ENCODE data around the gene ACAP3.

DNA sequence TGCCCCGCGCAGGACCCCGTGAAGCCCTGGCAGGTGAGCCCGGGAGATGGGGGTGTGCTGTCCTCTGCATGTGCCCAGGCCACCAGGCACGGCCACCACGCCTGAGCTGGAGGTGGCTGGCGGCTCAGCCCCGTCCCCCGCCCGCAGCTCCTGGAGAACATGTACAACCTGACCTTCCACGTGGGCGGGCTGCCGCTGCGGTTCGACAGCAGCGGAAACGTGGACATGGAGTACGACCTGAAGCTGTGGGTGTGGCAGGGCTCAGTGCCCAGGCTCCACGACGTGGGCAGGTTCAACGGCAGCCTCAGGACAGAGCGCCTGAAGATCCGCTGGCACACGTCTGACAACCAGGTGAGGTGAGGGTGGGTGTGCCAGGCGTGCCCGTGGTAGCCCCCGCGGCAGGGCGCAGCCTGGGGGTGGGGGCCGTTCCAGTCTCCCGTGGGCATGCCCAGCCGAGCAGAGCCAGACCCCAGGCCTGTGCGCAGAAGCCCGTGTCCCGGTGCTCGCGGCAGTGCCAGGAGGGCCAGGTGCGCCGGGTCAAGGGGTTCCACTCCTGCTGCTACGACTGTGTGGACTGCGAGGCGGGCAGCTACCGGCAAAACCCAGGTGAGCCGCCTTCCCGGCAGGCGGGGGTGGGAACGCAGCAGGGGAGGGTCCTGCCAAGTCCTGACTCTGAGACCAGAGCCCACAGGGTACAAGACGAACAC lies 25.2 kb upstream of the ACAP3 start:
- TF ChIP-seq, protein P1, sequence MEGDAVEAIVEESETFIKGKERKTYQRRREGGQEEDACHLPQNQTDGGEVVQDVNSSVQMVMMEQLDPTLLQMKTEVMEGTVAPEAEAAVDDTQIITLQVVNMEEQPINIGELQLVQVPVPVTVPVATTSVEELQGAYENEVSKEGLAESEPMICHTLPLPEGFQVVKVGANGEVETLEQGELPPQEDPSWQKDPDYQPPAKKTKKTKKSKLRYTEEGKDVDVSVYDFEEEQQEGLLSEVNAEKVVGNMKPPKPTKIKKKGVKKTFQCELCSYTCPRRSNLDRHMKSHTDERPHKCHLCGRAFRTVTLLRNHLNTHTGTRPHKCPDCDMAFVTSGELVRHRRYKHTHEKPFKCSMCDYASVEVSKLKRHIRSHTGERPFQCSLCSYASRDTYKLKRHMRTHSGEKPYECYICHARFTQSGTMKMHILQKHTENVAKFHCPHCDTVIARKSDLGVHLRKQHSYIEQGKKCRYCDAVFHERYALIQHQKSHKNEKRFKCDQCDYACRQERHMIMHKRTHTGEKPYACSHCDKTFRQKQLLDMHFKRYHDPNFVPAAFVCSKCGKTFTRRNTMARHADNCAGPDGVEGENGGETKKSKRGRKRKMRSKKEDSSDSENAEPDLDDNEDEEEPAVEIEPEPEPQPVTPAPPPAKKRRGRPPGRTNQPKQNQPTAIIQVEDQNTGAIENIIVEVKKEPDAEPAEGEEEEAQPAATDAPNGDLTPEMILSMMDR (conservative IDR thresholded peaks at IDR 0.05; ENCODE audit: low read depth, low read length): no peak
- no peak for TF ChIP-seq EZH2 (IDR thresholded peaks at IDR 0.05; ENCODE audit: borderline replicate concordance, low read depth, low read length, poor library complexity, severe bottlenecking)
